ENCODE results near the gene DUSP6. TPM values are rescaled to one million over a fixed set of nuclear protein-coding genes. Genes with fewer than 3 reads are reported as not detected.

DUSP6 gene
- total and polyA plus RNA-seq, 9 of the 15 experiments (the other 6 are each of a cell fraction or from before 2014, with no cell fraction given): 0.04 to 0.60 (median 0.08) TPM; not detected in 2

DNA sequence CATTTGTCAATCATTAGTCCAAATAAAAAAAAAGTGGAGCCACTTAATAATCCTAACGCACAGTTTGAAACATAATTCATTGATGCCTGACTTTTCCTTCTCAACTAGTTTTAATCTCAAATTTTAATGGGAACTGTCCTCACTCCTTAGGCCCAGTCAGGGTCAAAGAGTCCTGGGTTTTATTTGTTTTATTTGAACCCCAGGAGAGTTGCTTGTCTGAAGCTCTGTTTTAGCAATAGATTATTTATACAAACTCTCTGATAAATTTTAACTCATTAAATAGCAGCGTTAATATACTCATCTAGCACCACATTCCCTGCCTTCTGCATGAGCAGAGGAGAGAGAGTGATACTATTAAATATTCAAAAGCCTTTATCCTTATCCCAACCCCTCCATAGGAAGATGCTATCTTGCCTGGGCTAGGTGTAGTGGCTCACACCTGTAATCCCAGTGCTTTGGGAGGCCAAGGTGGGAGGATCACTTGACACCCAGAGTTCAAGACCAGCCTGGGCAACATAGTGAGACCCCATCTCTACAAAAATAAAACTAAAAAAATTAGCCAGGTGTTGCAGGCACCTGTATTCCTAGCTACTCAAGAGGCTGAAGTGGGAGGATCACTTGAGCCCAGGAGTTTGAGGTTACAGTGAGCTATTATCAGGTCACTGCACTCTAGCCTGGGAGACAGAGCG, 14.5 kb upstream of the DUSP6 start:
- no peaks in the 10 kb centered on the region for H3K9me1 ChIP-seq (ENCODE audit: control insufficient read depth, insufficient read depth, low read length)
- no peak for DNase-seq (ENCODE audit: extremely low read depth in 1 of 4, low spot score in 3 of 4)
- H3K9me3 ChIP-seq (replicated peaks; ENCODE audit: control insufficient read depth, insufficient read depth, low read depth, low read length): no peaks in the 10 kb centered on the region
- H3K36me3 ChIP-seq (ENCODE audit: control insufficient read depth, insufficient read depth, low read length): no peaks in the 10 kb centered on the region
- FAIRE-seq: no peak
- H3K4me3 ChIP-seq: no peak overlapping the region
- no peak overlapping the region for H3K9ac ChIP-seq (ENCODE audit: insufficient read depth in 1 of 2, low read depth in 2 of 2, low read length in 2 of 2)
- POLR2A ChIA-PET: no interaction called here
- H3K27me3 ChIP-seq (ENCODE audit: control insufficient read depth in 2 of 2, insufficient read depth in 2 of 2, low read length in 2 of 2): peaks cover 2 to 6% of the 10 kb centered on the region in 2 experiments; a peak in 2 of 5 replicates
- intact Hi-C loops (cut with micrococcal nuclease): no loop called here
- CTCF ChIA-PET (ENCODE audit: low intra/inter-chr PET ratio): no interaction called here
- H4K20me1 ChIP-seq (replicated peaks; ENCODE audit: control insufficient read depth, insufficient read depth, low read length): no peaks in the 10 kb centered on the region
- H3K4me1 ChIP-seq (replicated peaks in 1 of 2; ENCODE audit: control insufficient read depth in 2 of 2, insufficient read depth in 2 of 2, low read length in 2 of 2): peaks cover 3 to 15% of the 10 kb centered on the region in 2 experiments; a peak in 3 of 5 replicates
- H3K79me2 ChIP-seq (ENCODE audit: control insufficient read depth, insufficient read depth, low read length): no peaks in the 10 kb centered on the region
- WGBS (ENCODE audit: insufficient coverage, low coverage, missing lambda C conversion rate): 4% methylated on average over 3 of the region's 3 CpGs
- H2AFZ ChIP-seq (ENCODE audit: low read depth, low read length): no peak overlapping the region
- TF ChIP-seq SOX6 (IDR thresholded peaks at IDR 0.05) (no peak), HNRNPUL1 (IDR thresholded peaks at IDR 0.05; ENCODE audit: low read length) (no peak), RBM34 (IDR thresholded peaks at IDR 0.05; ENCODE audit: borderline replicate concordance, insufficient read depth, low read length) (no peak), ZNF121 (CRISPR knock-in tag; conservative IDR thresholded peaks at IDR 0.05) (peak; percentile 44)
- TF ChIP-seq, protein P1, sequence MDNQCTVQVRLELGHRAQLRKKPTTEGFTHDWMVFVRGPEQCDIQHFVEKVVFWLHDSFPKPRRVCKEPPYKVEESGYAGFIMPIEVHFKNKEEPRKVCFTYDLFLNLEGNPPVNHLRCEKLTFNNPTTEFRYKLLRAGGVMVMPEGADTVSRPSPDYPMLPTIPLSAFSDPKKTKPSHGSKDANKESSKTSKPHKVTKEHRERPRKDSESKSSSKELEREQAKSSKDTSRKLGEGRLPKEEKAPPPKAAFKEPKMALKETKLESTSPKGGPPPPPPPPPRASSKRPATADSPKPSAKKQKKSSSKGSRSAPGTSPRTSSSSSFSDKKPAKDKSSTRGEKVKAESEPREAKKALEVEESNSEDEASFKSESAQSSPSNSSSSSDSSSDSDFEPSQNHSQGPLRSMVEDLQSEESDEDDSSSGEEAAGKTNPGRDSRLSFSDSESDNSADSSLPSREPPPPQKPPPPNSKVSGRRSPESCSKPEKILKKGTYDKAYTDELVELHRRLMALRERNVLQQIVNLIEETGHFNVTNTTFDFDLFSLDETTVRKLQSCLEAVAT (IDR thresholded peaks at IDR 0.05): no peak
- no peak overlapping the region for H3K27ac ChIP-seq (ENCODE audit: extremely low read depth, low read depth, low read length)
- in situ Hi-C loops (cut with MboI): no loop called here
- no TSS peak for BruUV-seq (replicated peaks)
- ATAC-seq: no peak
- no peak overlapping the region for H3K4me2 ChIP-seq (ENCODE audit: insufficient read depth, low read length)

Data from K562 (cell line).